Body of pancreas (tissue), 4 donors: ENCODE measurements around the gene TOPAZ1. TPM values are rescaled to one million over a fixed set of nuclear protein-coding genes. Genes with fewer than 3 reads are reported as not detected.

Experiments
- ATAC-seq: fragments of 150-250 bp; one replicate; pipeline ENCODE4 v1.9.1; 2016
- DNase-seq, 4 donors: peaks; one replicate each; pipeline ENCODE4 v3.0.0-alpha.2; 2019
- H3K27ac ChIP-seq, 4 donors: fragments of 200-600 bp; sonication (generic); 1 replicate in 3 of 4; 2 replicates in 1 of 4; pipeline versions ENCODE4 v1.5.1 to v1.6.1; 2016 to 2019; ENCODE audit warnings: mild to moderate bottlenecking in 1 of 4, mixed read lengths in 1 of 4, moderate library complexity in 1 of 4
- H3K27me3 ChIP-seq, 2 donors: fragments of 200-600 bp; sonication (generic); one replicate each; pipeline ENCODE4 v1.6.0; 2016; ENCODE audit warnings: mild to moderate bottlenecking in 1 of 2
- H3K36me3 ChIP-seq, 2 donors: fragments of 200-600 bp; sonication (generic); replicated peaks in 1 of 2; 2 replicates each; pipeline ENCODE4 v1.5.1; 2016; ENCODE audit warnings: low read depth in 2 of 2; ENCODE audit not compliant: insufficient read depth in 1 of 2
- H3K4me1 ChIP-seq: fragments of 200-600 bp; sonication (generic); one replicate; pipeline ENCODE4 v1.6.0; 2016
- H3K4me3 ChIP-seq, 2 donors: fragments of 200-600 bp; sonication (generic); 1 replicate in 1 of 2; 2 replicates in 1 of 2; pipeline ENCODE4 v1.5.1; 2016 to 2019
- H3K9me3 ChIP-seq, 3 donors: fragments of 200-600 bp; sonication (generic); 1 replicate in 2 of 3; 2 replicates in 1 of 3; pipeline ENCODE4 v1.5.1; 2016
- POLR2A ChIP-seq, 3 donors: fragments of 450-650 bp; IDR thresholded peaks; one replicate each; pipeline ENCODE4 v1.6.1; 2016; ENCODE audit warnings: antibody characterized with exemption in 3 of 3, mild to moderate bottlenecking in 2 of 3
- WGBS, 2 donors: methylation state at CpG; one replicate each; pipeline ENCODE4 v1.1.5; 2017; 5-methylcytosine and 5-hydroxymethylcytosine counted together
- intact Hi-C: fragments of 100-400 bp; cut with DNase I; formaldehyde crosslinking; loops from one replicate; pipeline ENCODE4 v1.15.1; 2023
- total RNA-seq, 2 donors: library from RNA; depleted of rRNA; stranded (reverse); fragments of >200 nt; gene quantifications; one replicate each; pipeline ENCODE4 v1.1.0, GENCODE V29; 2016
- TF ChIP-seq, protein P1 (sequence below), 7 experiments: fragments of 450-650 bp in 4 of 7; fragments of 200-600 bp in 3 of 7; sonication (generic) in 3 of 7; IDR thresholded peaks; one replicate each; pipeline ENCODE4 v1.5.1; 2016 to 2019; ENCODE audit warnings: antibody characterized with exemption in 7 of 7

The TOPAZ1 gene
- total RNA-seq, 2 donors from 2014 or later = not detected

DNA sequence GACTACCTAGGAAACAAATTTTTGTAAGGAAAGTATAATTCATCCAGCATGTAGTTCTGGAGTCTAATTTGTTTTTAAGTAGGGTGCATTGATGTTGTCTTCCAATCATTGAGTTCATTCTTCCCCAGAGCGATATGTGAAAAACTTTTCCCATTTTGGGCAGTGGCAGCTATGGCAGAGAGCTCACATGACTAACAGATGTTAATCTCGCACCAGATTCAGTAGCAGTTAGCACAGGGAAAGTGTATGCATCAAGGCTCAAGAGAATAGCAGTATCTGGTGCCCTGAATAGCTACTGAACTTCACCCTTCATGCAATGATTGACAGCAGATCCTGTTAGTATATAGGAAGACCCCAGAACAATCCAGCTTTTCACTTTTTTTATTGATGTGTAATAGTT, 50.6 kb downstream of the TOPAZ1 start:
- Histone ChIP-seq H3K9me3 (no peaks in the 10 kb centered on the region), H3K4me3 (no peak overlapping the region), H3K36me3 (no peaks in the 10 kb centered on the region), H3K27ac (no peak overlapping the region), H3K4me1 (no peaks in the 10 kb centered on the region), H3K27me3 (no peaks in the 10 kb centered on the region)
- ATAC-seq (no peak), DNase-seq (no peak)
- 76% methylated on average over 2 of the region's 2 CpGs for WGBS, 2 donors
- no peak for TF ChIP-seq POLR2A (IDR thresholded peaks at IDR 0.05)
- TF ChIP-seq, protein P1, sequence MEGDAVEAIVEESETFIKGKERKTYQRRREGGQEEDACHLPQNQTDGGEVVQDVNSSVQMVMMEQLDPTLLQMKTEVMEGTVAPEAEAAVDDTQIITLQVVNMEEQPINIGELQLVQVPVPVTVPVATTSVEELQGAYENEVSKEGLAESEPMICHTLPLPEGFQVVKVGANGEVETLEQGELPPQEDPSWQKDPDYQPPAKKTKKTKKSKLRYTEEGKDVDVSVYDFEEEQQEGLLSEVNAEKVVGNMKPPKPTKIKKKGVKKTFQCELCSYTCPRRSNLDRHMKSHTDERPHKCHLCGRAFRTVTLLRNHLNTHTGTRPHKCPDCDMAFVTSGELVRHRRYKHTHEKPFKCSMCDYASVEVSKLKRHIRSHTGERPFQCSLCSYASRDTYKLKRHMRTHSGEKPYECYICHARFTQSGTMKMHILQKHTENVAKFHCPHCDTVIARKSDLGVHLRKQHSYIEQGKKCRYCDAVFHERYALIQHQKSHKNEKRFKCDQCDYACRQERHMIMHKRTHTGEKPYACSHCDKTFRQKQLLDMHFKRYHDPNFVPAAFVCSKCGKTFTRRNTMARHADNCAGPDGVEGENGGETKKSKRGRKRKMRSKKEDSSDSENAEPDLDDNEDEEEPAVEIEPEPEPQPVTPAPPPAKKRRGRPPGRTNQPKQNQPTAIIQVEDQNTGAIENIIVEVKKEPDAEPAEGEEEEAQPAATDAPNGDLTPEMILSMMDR (IDR thresholded peaks at IDR 0.05) = no peak
- intact Hi-C loops = no loop called here

DNA sequence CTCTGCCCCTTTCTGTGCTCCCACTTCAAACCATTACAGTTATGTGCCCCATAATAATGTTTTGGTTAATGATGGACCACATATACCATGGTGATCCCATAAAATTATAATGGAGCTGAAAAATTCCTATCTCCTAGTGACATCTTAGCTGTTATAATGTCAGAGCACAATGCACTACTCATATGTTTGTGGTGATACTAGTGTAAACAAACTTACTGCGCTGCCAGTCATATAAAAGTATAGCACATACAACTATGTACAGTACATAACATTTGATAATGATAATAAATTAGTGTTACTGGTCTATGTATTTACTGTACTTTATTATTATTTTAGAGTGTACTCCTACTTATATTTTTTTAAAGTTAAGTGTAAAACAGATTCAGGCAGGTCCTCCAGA, 51.3 kb downstream of the TOPAZ1 start:
- H3K27ac ChIP-seq = no peak overlapping the region
- H3K4me3 ChIP-seq = no peak overlapping the region
- WGBS, 2 donors = 78 to 95% methylated on average over 1 of the region's 1 CpG
- DNase-seq (no peak), ATAC-seq (no peak)
- no peaks in the 10 kb centered on the region for H3K36me3 ChIP-seq
- intact Hi-C loops = no loop called here
- H3K4me1 ChIP-seq = no peaks in the 10 kb centered on the region
- no peak for TF ChIP-seq POLR2A (IDR thresholded peaks at IDR 0.05)
- TF ChIP-seq, protein P1 (IDR thresholded peaks at IDR 0.05) = no peak
- H3K9me3 ChIP-seq = no peaks in the 10 kb centered on the region
- no peaks in the 10 kb centered on the region for H3K27me3 ChIP-seq

DNA sequence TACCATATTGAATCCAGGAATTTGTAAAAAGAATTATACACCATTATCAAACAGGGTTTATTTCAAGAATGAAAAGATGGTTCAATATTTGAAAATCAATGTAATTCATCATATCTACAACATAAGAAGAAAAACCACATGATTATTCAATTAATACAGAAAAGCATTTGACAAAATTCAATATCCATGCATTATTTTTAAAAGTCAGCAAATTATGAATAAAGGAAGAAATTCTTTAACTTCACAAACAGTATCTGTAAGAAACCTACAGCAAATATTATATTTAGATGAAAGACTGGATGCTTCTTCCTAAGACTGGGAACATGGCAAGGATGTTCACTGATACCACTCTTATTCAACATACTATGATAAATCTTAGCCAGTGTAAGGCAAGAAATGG, 55.6 kb downstream of the TOPAZ1 start:
- H3K27ac ChIP-seq = no peak overlapping the region
- H3K4me1 ChIP-seq = no peaks in the 10 kb centered on the region
- no peaks in the 10 kb centered on the region for H3K36me3 ChIP-seq
- ATAC-seq (no peak), DNase-seq (no peak)
- intact Hi-C loops = no loop called here
- no peaks in the 10 kb centered on the region for H3K9me3 ChIP-seq
- H3K4me3 ChIP-seq = no peak overlapping the region
- H3K27me3 ChIP-seq = no peaks in the 10 kb centered on the region
- TF ChIP-seq POLR2A (IDR thresholded peaks at IDR 0.05) = no peak
- TF ChIP-seq, protein P1 (IDR thresholded peaks at IDR 0.05) = no peak

DNA sequence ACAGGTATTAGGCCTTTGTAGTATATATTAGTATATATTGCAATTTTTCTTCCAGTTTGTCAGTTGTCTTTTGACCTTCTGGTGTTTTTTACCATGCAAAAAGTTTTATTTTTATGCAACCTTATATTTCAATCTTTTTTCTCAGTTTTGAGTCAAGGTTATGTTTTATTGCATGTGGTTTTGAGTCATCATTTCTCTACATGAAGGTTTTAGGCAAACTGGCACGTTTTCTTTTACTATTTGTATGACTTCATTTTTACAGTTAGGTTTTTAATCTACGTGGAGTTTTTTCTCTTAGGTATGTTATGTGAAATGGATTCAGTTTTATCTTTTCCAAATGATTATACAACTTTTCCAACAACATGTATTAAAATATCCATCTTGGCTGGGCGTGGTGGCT, 60.1 kb downstream of the TOPAZ1 start:
- no peaks in the 10 kb centered on the region for H3K36me3 ChIP-seq
- H3K9me3 ChIP-seq = no peaks in the 10 kb centered on the region
- no peaks in the 10 kb centered on the region for H3K27me3 ChIP-seq
- WGBS, 2 donors = 79 to 83% methylated on average over 3 of the region's 3 CpGs
- intact Hi-C loops = no loop called here
- H3K4me1 ChIP-seq = no peaks in the 10 kb centered on the region
- H3K27ac ChIP-seq = no peak overlapping the region
- no peak overlapping the region for H3K4me3 ChIP-seq
- DNase-seq (no peak), ATAC-seq (no peak)
- TF ChIP-seq, protein P1 (IDR thresholded peaks at IDR 0.05) = no peak
- TF ChIP-seq POLR2A (IDR thresholded peaks at IDR 0.05) = no peak

DNA sequence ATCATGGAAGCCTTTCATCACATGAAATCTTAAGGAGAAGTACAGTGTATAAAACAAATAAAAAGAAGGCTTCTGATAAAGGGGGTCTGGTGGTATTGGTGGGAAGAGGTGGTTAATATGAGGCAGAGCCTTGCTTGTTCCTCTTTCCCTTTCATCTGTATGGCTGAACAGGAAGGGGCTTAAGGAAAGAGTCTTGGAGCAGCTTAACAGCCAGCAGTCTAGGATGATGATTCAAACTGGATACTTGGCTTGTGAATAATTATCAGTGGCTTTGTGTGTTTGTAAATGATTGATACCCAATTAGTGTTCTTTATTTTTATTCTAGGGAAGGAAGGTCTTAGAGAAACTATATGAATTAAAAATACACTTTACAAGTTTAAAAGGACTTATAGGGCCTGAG, 67.8 kb downstream of the TOPAZ1 start:
- TF ChIP-seq, protein P1 (IDR thresholded peaks at IDR 0.05) = no peak
- TF ChIP-seq POLR2A (IDR thresholded peaks at IDR 0.05) = no peak
- DNase-seq (no peak), ATAC-seq (no peak)
- Histone ChIP-seq H3K27ac (no peak overlapping the region), H3K9me3 (no peaks in the 10 kb centered on the region), H3K27me3 (no peaks in the 10 kb centered on the region), H3K4me1 (no peaks in the 10 kb centered on the region), H3K4me3 (no peak overlapping the region), H3K36me3 (no peaks in the 10 kb centered on the region)
- intact Hi-C loops = no loop called here
